NCI-H146 treated with DMSO at 0.1 percent for 48 hours (cell line): ENCODE results near the gene DEK.
A peak's percentile ranks its signal among the peaks of the same experiment; 100 is the strongest.

ENCODE experiments used
- DNase-seq: peaks from one replicate; lab custom pipeline; 2025; ENCODE audit not compliant: unreplicated experiment; lab: John Stamatoyannopoulos, UW

DEK gene

DNA sequence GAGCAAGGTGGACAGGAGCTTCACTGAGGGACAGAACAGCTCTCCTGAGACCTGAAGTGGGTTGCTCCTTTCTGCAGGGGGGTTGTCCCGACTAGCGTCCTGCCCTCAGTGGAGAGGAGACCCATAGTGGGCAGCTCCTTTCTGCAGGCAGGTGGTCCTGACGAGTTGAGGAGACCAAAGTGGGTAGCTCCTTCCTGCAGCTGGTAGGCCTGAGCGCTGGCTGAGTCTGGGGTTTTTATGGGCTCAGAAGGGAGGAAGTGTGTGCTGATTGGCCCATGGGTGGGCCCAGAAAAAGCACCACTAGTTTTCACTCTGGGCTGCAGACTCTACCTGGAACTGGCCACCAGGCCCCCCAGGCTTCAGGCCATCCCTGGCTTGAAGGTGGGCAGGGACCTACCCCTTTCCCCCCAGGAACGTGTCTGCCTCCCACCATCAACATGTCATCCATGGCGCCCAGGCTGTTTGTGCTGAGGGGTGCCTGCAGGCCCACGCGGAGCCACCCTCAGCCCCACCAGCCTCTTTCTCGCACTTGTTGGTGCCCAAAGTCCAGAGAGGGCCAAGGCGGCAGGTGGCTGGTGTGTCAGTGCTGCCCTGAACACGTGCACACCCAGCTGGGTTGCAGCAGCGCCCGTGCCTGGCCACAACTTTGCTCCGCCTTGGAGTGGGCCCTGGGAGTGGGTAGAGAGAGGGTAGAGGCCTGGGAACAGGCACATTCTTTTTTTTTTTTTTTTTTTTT, 1.6 kb upstream of the DEK start:
- no peak for DNase-seq

- peak; percentile 33 for DNase-seq
Observed at GRCh38 chr6:18264923-18265377, 620 bp upstream of the DEK start.

- peak; percentile 16 for DNase-seq
Observed at GRCh38 chr6:18263418-18264218, 712 bp downstream of the DEK start.

GRCh38 chr6:18262702-18263417, 1.5 kb downstream of the DEK start:
- DNase-seq, result peak; percentile 14

- DNase-seq, result no peak
Observed at GRCh38 chr6:18261877-18262276, 2.5 kb downstream of the DEK start.

GRCh38 chr6:18260448-18261106, 3.8 kb downstream of the DEK start:
- DNase-seq, result no peak

GRCh38 chr6:18259675-18260447, 4.5 kb downstream of the DEK start:
- DNase-seq, result no peak

DNA sequence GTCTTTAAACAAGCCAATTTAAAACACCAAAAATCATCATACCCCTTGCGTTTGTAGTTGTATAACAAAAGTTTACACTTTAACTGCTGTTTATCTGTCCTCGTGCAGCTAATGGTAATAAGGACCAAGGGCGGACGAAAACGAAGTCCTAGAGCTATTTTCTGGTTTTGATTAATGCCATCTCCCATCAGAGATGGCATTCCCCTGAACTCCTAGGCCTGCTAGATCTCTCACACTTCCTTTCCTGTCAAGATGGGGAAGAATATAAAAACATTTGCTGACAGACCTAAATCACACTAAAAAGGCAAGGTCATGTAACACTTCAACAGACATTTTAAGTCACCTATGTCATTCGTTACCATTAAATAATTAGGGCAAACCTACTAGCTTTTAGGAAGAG, 9.5 kb downstream of the DEK start:
- DNase-seq, result no peak

DNA sequence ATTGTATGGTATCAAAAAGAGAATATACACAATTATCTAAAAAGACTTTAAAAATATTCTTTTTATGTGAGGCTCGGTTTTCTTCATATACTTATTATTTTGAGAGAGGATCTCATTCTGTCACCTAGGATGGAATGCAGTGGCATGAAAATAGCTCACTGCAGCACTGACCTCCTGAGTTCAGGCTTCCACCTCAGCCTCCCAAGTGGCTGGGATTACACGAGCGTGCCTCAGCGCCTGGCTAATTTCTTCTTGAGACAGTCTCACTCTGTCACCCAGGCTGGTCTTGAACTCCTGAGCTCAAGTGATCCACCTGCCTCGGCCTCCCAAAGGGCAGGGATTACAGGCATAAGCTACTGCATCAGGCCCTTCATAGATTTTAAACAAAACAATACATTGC, 10.7 kb downstream of the DEK start:
- DNase-seq, result no peak

GRCh38 chr6:18249271-18249670, 15.1 kb downstream of the DEK start:
- DNase-seq, result no peak

DNA sequence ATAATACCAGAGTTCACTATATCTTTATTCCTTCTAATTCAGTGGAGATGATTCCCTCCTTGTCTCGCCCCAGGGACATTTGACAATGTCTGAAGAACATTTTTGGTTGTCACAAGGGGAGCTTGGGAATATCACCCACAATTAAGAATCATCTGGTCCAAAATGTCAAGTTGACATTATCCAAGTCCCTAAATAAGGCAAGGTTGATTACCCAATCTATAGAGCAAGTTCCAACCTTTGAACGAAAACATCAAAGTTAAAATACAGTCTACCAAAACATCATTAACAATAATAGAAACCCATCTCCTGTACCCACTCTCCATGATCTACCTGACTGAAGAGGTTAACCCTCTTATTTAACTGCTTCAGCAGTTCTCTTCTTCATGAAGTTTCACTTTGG, 15.6 kb downstream of the DEK start:
- no peak for DNase-seq

- no peak for DNase-seq
Observed at GRCh38 chr6:18247002-18247401, 17.3 kb downstream of the DEK start.

- no peak for DNase-seq
Observed at GRCh38 chr6:18246205-18246604, 18.1 kb downstream of the DEK start.

DNA sequence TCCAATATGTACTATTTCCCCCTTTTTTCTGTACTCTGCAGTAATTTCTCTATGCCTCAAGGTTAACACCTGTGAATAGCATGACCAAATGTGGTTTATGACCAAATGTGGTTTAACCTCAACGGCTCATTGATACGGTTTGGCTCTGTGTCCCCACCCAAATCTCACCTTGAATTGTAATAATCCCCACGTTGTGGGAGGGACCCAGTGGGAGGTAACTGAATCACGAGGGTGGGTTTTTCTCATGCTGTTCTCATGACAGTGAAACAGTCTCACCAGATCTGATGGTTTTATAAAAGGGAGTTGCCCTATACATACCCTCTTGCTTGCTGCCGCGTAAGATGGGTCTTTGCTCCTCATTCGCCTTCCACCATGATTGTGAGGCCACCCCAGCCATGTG, 18.7 kb downstream of the DEK start:
- DNase-seq, result no peak

DNA sequence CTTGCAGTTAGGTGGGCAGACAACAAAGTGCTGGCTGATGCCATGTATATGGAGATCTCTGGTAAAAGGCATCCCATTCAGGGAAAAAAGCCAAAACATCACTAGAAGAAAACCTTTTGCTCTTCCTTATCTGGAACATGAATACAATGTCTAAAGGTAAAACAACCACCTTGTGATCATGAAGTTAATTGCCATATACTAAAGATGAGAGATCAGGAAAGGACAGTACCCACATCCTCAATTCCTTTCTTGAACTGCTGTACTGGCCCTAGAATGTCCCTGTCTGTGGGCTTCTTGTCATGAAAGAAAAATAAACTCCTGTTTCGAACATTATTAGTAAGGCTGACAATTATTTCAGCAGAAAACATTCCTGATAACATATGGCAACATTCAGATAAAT, 19.3 kb downstream of the DEK start:
- DNase-seq, result no peak

- DNase-seq, result no peak
Observed at GRCh38 chr6:18244251-18244650, 20.1 kb downstream of the DEK start.

DNA sequence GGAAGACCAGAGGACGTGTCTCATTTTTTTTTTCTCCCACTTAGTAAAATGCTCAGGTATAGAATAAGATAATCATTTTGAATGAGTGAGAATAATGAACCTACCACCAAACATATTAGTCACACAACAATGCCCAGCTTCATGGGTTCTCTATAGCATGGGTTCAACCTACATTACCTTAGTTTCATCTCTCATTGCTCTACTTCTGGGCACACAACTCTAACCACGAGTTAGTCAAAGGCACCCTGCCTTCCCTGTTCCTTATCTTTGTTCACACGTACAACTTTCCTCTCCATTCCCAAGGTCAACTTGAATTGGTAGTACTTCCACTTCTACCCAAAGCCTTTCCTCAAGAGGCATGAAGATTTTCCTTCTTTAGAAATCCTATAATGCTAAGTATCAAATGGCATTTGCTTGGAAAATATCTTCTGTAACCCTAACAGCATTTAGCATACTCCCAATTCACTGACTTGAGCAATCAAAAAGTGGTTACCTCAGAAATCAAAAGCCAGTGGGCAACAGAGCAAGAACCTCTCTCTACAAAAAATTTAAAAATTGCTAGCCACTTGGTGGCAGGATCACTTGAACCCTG, 20.9 kb downstream of the DEK start:
- no peak for DNase-seq

- DNase-seq, result no peak
Observed at GRCh38 chr6:18242062-18242851, 22.1 kb downstream of the DEK start.
